Right hindlimb (tissue), 1 donor: Measurements from ENCODE around the gene ZP4.
A peak's percentile ranks its signal among the peaks of the same experiment; 100 is the strongest.
"Not testable (repeated sequence)": the region's sequence is repeated elsewhere in the genome, so short reads cannot be mapped to it uniquely, and the experiment has no call there.

Experiments
- DNase-seq: peaks from one replicate; pipeline ENCODE4 v3.0.0-alpha.2; 2018

ZP4 gene

GRCh38 chr1:237875291-237875690 lies 15.4 kb downstream of the ZP4 start:
- no peak for DNase-seq

DNA sequence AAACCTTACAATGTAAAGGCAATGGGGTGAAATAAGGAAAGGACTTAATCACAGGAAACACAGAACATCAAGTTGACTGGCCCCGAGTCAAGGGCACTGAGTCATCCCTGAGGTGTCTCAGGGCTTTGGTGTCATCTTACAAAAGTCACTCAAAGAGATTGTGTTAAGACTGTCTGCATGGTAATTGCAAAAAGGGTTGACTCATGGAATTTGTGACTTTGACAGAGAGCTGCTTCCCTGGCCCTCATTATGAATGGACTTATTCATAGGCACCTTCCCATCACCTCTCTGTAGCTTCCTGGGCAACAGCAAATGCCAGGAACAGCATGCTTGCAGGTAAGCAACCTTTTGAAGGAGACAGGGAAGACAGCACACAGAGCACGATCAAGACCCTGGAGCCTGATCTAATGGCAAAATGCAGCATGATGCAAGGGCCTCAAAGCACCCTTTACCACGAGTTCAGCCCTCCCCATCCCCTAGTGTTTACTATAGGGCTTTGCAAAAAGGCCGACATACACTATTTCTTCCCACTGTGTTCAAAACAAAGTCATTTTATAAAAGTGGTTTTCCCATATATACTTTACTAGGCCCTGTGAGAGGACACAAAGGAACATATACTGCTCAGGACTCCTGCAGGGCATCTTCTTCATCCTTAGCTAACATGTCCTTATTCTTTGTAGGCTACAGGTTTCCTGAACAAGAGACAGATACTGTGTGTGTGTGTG lies 17.1 kb downstream of the ZP4 start:
- no peak for DNase-seq

DNA sequence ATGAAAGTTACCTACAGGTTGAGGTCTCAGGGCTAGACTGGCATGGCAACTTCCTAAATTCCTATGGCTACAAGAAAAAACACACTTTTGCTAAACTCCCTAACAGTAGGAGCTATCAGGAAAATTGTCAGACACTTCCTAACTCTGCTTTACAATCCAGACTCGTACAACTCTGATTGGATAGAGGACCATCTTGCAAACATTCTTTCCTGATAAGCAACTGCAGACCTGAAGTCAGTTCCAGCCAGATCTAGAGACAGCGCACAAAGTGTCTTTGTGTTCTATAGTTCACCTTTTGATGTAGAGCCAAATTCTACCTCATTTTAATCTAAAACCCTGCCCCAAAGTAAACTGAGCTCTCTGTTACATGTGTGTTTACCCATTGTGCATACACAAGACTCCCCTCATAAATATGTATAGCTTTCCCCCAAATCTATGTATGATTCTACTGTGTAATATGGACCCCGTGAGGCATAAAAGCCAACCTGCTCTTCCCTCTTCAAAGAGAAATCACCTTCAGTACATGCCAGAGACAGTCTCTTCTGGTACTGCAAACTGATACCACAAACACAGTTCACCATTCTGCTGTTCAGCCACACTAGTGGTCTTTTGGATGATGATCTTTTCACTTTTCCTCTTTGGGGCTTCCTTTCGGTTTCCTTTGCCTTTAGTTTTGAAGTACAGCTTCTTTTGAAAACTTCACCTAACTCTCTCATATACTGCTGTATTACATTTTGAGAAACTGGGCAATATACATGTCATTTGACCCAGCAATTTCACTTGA lies 21.7 kb downstream of the ZP4 start:
- DNase-seq: no peak

DNA sequence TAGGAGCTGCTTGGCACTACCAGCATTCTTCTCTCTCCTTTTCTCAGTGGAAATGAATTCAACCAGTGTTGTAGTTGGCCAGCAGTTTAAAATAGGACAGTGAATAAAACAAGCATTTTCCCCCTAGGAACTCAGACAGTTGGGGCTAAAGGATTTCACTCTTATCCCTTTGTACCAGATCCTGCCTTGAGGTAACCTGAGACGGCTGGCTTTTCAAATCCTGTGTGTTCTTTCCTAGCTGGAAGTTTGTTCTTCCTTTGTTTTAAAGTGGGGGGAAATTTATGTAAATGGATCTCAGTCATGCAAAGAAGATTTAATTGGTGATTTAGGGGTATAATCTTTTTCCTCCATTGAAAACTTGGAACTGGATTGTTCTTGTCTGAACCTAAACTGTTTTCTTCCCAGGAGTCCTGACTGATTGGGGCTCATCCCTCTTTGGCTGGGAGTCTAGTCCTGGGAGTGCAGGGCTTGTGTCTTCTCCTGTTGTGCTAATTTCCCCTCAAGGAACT lies 23.3 kb downstream of the ZP4 start:
- DNase-seq: no peak

GRCh38 chr1:237864338-237865244 lies 26.1 kb downstream of the ZP4 start:
- peak; percentile 68 for DNase-seq

- DNase-seq: no peak
Observed at GRCh38 chr1:237863234-237863633, 27.5 kb downstream of the ZP4 start.

DNA sequence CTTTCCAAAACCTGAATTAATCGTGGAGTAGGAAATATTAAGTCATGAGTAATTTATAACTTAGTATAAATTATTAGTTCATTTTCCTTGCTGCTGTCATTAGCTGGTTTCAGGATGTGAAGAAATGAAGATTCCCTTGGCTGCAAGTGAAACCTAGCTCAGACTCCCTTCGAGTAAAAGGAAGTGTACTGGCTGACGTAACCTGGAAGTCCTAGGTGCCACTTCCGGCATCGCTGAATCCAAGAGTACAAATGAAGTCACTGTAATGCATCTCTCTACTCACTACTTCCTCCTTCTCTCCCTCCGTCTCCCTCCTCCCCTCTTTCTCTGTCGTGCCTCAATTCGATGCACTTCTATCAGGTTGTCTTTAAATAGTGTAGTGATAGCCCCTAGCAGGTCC lies 28.8 kb downstream of the ZP4 start:
- DNase-seq: no peak

- DNase-seq: no peak
Observed at GRCh38 chr1:237858992-237859391, 31.7 kb downstream of the ZP4 start.

DNA sequence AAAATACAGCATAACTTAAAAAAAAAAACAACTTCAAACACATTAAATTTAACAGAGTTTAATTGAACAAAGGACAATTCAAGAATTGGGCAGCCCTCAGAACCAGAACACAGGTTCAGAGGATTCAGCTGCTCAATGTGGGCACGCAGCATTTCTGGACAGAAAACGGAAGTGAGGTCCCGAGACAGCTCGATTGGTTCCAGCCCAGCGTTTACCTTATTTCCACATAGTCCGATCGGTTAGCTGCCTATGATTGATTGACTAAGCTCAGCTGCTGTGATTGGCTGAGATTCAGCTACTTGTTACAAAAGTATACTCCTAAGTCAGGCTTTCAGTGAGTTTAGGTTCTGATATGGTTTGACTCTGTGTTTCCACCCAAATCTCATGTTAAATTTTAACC lies 33.3 kb downstream of the ZP4 start:
- DNase-seq: no peak

DNA sequence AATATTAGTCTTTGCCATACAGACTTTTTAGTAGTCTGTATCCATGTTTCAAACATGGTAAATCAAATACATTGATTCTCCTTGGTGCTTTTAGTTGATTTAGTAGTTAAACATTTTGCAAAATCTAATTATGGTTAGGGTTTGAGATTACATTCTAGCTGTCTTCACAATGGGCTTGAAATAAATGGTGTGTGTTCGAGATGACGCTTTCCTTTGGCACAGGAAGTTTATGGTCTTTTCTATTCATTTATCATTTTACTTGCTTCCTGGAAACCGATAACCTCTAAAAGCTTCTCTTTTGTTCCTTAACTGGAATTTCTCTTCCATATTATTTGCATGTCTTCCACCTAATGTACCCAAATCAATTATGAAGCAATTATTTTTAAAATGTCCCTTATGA lies 38.4 kb downstream of the ZP4 start:
- DNase-seq: no peak

DNA sequence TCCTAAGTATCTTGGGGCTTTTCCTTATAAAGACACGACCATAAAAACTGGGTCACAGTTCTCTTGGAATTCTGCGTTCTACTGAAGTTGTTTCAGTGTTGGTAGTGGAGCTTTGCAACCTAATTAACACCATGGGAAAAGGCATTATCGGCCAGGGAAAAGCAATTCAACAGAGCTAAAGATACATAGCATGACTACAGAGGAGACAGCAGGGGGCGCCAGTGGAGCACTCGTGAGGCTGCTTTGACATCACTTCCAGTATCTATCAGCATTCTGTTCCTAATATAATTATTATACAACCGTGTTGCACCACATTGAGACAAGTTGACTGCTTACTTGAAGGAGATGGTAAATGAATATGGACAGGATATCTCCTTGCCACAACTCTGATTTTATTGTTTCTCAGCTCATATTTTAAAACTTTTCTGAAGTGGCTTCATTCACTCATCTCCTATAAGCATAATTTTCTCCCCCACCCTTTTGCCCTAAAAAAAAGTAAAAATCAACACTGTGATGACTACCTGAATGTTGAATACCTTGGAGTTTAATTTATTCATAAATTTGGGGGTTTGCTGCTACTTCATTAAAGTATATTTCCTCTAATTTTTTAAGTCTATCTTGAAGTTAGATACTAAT lies 39.4 kb downstream of the ZP4 start:
- peak; percentile 38 for DNase-seq

DNA sequence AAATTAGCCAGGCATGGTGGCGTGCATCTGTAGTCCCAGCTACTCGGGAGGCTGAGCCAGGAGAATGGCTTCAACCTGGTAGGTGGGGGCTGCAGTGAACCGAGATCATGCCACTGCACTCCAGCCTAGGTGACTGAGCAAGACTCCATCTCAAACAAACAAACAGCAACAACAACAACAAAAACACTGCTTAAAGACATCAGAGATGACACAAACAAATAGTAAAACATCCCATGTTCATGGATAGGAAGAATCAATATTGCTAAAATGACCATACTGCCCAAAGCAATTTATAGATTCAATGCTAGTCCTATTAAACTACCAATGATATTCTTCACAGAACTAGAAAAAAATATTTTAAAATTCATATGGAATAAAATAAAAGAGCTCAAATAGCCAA lies 47.2 kb downstream of the ZP4 start:
- DNase-seq: not testable (repeated sequence)

DNA sequence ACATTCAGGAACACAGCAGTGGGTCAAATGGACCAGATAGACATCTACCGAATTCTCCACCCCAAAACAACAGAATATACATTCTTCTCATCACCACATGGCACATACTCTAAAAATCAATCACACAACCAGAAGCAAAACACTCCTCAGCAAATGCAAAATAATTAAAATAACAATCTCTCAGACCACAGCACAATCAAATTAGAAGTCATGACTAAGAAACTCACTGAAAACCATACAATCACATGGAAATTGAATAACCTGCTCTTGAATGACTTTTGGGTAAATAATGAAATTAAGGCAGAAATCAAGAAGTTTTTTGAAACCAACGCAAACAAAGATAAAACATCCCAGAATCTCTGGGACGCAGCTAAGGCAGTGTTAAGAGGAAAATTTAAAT lies 49.2 kb downstream of the ZP4 start:
- DNase-seq: no peak

DNA sequence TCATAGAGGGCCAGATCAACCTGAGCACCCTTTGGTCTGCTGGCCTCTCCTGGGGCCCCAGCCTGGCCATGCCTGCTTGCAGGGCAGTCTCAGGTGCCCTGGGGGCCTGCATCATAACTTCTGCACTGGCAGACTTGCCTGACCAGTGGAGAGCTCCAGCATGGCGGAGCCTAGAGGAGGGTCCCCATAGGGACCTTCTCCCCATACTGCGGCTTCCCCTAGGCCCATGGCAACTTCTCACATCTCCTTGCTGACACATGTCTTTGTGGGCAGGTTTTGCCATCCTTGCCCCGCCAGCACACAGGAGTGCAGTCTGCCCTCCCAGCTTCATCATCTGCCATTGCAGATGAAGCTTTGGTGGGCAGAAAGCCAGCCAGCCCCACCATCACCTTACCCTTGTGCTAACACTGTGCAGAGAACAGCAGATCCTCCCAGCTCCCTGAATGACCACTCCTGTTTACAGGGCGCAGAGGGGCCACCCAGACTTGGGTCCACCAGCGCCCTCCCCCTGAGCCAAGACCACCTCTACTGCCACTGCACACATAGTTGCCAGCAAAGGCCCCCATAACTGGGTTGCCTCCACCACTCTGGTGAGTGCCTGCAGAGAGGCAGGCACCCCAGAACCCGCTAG lies 51.7 kb downstream of the ZP4 start:
- no peak for DNase-seq

- no peak for DNase-seq
Observed at GRCh38 chr1:237838320-237838719, 52.4 kb downstream of the ZP4 start.

DNA sequence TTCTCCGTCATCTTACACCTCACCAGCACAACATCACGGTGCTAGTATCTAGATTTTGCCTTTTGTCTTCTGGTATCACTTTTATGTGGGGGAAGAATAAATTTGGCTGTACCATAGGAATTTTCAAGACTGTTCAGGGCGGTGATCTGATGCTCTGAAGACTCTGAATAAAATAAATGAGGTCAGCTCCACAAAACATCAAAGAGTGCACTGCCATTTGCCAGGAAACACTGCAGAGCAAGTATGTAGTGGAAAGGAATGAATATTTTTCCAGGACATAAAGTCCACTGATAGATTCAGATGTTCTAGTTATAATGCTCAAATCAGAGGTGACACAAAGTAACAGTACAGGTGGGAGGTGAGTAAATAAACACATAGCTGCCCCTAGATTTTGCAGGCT lies 56.3 kb downstream of the ZP4 start:
- DNase-seq: no peak

- DNase-seq: no peak
Observed at GRCh38 chr1:237834048-237834447, 56.7 kb downstream of the ZP4 start.

DNA sequence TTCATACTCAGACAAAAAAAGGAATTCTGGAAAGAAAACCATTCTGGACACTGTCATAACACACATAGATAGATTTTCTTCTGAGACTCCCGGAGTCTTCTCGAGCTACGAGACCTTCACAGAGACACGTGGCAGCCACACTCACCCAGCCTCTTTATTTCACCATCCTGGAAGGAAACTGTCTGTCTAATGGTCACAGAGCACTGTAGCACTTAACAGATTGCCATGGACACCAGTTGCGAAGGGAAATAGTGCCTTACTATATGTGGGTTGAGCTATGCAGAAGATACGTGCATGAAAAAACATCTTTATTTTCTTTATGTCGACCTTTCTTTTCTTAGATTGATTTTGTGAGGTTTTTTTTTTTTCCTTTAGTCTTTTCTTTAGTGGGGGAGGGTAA lies 57.9 kb downstream of the ZP4 start:
- DNase-seq: no peak
